ENCODE data around the gene G6PC1.
"Not testable (repeated sequence)": the region's sequence is repeated elsewhere in the genome, so short reads cannot be mapped to it uniquely, and the experiment has no call there.

The G6PC1 gene

DNA sequence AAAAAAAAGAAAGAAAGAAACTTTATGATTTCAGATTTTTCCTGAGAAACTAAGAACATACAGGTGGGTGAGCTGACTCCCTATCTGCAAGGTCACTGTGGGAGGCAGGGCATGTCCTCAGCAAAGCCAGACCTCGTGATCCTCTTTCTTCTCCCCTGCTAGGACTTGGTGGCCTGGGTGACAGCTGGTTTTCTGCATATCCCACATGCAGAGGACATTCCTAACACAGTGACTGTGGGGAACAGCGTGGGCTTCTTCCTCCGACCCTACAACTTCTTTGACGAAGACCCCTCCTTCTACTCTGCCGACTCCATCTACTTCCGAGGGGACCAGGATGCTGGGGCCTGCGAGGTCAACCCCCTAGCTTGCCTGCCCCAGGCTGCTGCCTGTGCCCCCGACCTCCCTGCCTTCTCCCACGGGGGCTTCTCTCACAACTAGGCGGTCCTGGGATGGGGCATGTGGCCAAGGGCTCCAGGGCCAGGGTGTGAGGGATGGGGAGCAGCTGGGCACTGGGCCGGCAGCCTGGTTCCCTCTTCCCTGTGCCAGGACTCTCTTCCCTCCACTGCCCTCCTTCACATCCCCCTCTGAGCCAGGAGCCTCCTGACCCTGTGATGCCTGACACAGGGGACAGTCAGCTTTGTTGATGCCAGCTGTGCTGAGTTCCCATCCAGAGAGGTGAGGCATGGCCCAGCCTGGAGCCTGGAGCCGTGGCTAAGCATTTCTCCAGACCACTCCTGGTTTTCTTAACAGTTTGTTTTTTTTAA lies 26.5 kb upstream of the G6PC1 start:
- DNase-seq (ENCODE audit: low read depth), result not testable (repeated sequence)

DNA sequence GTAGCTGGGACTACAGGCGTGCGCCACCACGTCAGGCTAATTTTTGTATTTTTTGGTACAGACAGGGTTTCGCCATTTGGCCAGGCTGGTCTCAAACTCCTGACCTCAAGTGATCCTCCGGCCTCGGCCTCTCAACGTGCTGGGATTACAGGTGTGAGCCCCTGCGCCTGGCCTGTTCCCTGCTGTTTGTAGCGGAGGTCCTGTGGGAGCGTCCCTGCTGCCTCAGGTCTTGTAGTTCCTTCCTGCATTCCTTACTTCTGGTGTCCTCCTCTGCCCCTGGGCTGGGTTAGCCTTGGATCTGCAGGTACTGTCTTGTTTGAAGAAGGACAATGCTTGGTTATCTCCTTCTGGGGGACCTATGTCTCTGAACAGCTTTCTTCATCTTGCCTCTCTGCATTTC lies 23.6 kb upstream of the G6PC1 start:
- DNase-seq (ENCODE audit: low read depth), result no peak

DNA sequence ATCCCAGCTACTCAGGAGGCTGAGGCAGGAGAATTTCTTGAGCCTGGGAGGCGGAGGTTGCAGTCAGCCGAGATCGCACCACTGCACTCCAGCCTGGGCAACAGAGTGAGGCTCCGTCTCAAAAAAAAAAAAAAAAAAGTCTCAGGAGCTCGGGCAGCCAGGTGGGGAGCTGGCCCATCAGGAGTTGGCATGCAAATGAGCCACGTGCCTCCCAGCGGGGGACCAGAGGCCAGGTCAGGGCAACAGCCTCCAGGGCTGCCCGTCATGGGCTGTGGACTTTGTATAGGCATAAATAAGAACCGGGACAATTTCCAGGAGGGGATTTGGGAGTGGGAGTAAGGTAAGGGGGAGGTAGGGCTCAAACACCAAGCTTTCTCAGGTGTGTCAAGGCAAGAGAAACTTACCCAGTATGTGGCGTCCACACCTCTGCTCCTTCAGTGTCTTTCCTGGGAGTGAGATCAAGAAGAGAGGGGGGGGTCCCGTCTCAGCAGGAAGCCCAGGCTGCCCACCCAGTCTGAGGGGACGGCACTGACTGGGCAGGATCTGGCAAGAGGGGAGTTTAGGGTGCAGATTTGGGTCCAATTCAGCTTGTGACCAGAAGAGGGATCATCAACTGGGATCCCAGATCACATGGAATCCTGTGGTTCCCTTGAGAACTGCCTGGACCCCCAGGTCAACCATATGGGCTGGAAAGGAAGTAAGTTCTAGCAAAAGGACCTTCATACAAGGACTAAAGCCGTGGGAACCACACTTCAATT lies 22.3 kb upstream of the G6PC1 start:
- no peak for DNase-seq (ENCODE audit: low read depth)

DNA sequence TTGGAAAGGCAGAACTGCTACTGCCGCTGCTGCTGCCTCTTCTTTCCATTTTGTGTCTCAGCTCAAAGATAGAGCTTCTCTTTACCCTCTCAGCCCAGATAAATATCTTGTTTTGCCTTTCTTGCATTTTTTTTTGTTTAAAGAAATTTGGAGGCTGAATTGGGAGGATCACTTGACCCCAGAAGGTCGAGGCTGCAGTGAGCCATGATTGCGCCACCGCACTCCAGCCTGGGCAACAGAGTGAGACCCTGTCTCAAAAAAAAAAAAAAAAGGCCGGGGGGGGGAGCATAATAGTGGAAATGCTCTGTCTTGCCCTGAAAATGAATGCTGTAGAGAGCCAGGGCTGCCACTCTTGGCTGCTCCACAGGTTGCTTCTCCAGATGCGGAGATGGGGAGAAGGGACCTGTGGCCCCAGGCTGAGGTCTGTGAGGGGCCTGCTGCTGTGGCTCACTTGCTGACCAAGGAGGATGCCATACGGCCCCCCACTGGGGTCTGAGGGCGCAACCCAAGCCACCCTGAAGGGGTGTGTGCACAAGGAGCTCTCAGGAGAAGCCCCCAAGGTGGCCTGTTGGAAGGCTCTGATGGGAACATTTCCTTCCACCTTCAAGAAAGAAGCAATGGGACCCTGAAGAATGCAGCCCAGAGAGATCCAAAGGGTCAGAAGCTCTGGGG lies 21.5 kb upstream of the G6PC1 start:
- no peak for DNase-seq (ENCODE audit: low read depth)

DNA sequence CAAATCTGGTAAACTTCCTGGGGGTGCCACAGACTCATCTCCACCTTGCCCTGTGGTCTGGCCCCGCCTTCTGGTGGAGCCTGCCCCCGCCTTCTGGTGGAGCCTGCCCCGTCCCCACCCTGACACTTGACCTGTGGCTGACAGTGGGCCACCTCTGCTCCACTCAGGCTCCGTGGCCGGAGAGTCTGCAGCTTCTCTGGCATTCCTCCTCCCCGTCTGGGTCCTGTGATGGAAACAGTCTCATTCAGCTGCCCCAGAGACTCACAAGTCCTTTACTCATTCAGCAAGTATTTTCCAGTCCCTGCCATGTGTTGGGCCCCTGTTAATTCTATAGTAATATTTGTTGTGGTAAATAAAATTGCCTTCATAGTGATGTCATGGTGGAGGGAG lies 21.0 kb upstream of the G6PC1 start:
- DNase-seq (ENCODE audit: low read depth), result no peak

DNA sequence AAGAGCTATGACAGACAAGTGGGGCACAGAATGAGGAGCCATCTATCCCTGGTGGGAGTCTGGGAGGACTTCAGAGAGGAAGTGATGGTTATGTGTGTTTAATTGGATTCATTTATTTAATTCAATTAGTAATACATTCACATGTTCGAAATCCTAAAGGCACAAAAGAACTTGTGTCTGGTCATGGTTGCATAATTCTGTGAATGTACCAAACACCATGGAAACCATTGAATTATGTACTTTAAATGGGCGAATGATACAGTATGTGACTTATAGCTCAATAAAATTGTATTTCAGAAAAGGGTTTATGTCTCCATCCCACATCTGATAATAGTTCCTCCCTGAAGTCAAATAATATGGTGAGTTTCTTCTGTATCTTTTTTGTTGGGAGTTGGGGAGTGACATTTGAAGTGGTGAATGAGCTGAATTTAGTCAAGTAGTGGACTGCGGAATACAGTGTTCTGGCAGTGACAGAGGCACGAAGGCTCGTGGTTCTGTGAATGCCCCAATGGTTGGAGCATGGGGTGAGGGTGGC lies 19.8 kb upstream of the G6PC1 start:
- DNase-seq (ENCODE audit: low read depth), result no peak

DNA sequence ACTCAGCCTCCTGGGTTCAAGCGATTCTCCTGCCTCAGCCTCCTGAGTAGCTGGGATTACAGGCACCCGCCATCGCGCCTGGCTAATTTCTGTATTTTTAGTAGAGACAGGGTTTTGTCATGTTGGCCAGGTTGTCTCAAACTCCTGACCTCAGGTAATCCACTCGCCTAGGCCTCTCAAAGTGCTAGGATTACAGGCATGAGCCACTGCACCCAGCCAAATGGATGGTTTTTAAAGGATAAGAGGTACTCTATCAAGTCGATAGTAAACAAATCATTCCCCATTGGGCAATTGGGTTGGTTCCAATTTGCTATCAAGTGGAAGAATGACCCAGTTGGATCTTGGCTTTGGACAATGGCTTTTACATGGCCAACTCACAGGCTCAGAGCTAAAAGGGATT lies 18.9 kb upstream of the G6PC1 start:
- not testable (repeated sequence) for DNase-seq (ENCODE audit: low read depth)

DNA sequence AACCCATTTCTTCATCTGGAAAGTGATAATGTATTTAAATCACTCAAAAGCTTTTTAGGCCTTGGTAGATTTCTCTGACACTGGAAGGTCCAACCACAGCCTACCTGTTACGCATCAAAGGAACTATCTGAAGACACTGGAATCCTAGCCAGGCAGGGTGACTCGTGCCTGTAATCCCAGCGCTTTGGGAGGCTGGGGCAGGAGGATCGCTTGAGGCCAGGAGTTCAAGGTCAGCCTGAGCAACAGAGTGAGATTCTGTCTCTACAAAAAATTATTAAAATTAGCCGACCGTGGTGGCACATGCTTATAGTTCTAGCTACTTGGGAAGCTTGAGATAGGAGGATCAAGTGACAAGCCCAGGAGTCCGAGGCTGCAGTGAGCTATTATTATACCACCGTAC lies 18.4 kb upstream of the G6PC1 start:
- DNase-seq (ENCODE audit: low read depth), result no peak

DNA sequence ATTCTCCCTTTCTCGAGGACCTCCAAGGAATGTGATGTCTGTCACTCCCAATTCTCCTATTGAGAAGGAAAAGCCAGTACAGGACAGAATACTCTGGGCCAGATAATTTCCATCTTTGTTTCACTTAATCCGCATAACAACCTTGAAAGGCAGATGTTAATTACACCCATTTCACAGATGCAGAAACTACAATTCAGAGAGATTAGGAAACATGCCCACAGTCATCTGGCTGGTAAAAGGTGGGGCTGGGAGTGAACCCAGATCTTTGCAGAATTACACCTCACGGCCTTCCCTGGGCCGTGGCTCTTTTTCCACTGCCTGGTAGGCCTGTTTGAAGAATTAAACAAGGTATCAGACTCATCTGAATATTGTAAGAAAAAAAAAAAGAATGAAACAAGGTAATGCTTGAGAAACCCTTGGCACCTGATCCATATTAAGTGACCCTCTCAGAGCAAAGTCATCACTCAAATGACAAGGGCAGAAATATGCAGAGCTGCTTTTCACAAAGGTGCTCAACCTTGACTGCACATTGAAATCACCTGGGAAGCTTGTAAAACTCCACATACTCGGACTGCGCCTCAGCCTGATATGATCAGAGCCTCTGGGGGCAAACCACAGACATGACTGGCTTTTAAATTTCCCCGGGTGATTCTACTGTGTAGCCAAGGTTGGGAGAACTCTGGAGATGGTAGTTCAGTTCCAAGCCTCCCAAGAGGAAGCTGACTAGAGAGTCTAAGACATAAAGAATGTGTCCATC lies 16.6 kb upstream of the G6PC1 start:
- DNase-seq (ENCODE audit: low read depth), result no peak

DNA sequence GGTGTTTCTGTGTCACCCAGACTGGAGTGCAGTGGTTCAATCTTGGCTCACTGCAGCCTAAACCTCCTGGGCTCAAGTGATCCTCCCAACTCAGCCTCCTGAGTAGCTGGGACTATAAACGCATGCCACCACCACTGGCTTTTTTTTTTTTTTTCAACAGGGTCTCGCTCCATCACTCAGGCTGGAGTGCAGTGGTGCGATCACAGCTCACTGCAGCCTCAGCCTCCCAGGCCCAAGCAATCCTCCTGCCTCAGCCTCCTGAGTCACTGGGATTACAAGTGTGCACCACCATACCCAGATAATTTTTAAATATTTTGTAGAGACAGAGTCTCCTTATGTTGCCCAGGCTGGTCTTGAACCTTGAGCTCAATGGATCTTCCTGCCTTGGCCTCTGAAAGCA lies 14.8 kb upstream of the G6PC1 start:
- DNase-seq (ENCODE audit: low read depth), result not testable (repeated sequence)

DNA sequence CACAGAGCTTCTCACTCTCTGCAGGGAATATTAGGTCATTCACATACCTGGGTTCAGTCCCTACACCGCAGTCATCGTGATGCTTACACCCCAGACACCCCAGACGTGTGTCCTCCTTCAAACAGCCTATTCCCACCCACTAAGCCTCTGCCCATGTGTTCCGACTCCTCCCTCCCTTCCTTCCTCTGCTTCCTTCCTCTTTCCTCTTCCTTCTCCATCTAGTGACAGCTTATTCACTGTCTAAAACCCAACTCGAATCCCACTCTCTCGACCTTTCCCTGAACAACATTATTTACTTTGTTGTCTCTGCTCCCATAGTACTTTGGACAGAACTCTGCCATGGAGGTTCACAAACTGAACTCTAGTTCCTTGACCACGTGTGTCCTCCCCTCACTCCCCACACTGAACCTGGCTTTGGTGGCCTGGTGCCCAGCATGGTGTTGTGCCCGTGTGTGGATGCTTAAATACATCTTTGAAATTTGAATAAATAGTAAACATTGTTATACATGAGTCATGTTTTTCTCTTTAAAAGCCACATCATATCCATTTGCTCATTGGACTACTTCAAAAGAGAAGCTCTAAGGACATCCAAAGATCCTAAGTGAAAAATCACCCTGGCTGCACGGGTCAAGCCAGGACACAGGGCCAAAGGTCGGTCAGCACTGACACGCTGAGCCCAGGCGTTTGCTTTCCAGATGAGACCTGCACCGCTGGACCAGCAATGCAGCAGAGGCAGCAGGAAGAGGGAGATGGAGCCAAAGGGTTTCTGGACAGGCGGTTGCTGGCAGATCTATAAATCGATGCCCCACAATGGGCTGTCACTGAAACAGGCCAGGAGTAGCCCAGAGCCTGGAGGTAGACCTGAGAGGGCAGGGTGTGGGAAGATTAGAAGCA lies 14.1 kb upstream of the G6PC1 start:
- no peak for DNase-seq (ENCODE audit: low read depth)

DNA sequence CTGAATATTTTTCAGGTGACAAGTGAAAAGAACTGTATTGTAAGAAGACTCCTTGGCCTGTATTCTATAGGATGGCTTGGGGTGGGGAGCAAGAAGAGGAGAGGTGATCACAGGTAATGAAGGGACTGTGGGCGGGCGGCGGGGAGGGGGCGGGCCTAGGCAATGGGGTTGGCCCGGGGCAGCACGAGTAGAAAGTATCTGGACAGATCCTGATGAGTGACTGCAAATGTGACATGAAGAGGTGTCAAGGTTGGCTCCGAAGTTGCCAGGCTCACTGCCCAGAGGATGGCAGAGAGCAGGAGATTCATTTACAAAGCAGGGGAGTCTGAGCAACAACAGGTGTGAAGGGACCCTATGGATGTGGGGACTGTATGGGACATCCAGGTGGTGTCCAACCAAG lies 10.8 kb upstream of the G6PC1 start:
- DNase-seq (ENCODE audit: low read depth), result no peak

DNA sequence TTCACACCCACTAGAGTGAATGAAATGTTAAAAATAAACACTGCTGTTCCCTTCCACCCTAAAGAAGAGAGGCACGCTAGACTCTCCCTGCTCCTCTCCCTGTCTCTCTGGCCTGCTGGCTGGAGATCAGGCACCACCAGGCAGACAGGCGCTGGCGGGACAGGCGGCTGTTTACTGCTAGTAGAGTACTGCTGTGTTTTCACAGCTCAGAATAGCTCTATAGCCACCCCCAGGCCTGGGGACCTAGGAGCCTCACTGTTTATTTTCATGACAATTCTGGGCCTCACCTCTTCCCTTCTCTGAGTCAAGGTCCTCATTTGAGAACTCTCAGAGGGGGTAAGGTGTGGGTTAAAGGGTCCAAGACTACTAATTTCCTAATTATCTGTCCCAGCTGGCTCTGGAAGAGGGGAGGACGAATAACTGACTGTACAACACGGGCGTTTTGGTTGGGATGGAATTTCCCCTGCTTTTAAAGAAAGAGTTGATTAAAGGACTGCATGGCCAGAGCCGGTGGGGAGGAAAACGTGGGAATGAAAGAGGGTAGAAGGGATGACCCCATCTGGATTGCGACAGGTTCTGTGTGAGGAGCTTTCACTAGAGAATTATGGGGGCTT lies 9.0 kb upstream of the G6PC1 start:
- no peak for DNase-seq (ENCODE audit: low read depth)

DNA sequence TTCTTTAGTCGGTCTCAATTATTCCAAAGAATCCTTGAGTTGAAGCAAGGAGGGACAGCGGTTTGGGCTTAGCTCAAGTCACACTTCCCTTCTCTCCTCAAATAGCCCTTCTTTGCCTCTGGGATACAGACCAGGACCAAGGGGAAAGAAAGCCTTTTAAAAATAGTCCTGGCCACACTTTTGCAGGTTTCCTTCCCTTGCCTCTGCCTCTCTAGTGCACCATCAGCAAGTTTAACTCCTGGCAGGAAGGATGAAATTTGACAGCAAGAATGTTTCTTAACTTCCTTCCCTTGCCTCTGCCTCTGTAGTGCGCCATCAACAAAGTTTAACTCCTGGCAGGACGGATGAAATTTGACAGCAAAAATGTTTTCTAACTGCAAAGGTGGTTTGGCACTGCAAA lies 7.2 kb upstream of the G6PC1 start:
- DNase-seq (ENCODE audit: low read depth), result no peak

DNA sequence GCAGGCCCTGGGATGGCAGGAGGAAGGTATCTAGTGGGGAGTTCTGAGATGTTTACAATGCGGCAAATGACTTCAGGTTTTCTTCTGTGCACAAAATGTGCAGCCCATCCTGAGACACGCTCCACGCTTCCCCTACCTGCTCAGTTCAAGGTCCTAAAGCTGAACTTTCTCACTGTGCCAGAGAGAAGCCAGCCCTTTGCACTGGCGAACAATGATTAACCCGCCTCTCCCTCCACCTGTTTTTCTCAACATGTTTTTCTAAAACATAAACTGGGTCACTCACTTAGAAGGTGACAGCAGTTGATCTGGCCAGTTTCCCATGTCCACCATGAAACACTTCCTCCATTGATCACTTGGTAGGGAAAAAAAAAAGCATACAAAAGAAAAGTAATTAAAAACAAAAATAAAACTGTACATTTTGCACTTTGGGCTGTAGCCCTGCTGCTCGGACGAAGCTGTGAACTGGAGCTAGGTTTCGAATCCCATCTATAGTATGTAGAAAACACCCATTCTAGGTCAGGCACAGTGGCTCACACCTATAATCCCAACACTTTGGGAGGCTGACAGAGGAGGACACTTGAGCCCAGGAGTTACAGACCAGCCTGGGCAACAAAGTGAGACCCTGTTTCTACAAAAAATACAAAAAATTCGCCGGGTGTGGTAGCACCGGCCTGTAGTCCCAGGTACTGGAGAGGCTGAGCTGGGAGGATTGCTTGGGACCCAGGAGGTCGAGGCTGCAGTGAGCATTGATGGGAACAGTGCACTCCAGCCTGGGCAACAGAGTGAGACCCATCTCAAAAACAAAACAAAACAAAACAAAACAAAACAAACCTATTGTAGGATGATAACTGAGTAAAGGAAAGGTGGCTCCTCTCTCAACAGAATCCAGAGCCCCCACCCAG lies 6.1 kb upstream of the G6PC1 start:
- no peak for DNase-seq (ENCODE audit: low read depth)

DNA sequence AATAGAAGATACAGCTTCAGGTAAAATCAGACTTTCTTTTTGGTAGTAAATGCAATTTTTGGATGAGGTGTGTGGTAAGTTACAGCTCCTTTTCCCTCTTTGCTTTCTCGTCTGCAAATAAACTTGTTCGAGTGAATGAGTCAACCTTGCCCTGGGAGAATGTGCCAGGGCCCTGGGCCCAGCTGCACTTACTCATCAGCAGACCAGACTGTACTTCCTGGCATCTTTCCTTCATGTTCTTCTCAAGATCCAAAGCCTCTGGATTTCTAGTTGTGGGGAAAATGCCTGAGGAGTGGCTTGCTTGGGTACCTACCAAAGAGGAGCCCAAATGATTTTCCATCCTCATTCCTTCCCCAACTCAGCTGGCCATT lies 5.4 kb upstream of the G6PC1 start:
- no peak for DNase-seq (ENCODE audit: low read depth)

DNA sequence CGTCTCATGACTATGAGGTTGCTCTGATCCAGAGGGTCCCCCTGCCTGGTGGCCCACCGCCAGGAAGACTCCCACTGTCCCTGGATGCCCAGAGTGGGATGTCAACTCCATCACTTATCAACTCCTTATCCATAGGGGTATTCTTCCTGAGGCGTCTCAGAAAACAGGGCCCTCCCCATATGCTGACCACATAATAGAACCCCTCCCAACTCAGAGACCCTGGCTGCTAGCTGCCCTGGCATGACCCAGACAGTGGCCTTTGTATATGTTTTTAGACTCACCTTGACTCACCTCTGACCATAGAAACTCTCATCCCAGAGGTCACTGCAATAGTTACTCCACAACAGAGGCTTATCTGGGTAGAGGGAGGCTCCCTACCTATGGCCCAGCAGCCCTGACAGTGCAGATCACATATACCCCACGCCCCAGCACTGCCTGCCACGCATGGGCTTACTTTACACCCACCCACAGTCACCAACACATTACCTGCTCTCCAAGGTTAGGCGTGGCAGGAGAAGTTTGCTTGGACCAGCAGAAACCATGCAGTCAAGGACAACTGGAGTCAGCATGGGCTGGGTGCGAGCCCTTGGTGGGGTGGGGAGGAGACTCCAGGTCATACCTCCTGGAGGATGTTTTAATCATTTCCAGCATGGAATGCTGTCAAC lies 2.3 kb upstream of the G6PC1 start:
- DNase-seq (ENCODE audit: low read depth), result no peak

DNA sequence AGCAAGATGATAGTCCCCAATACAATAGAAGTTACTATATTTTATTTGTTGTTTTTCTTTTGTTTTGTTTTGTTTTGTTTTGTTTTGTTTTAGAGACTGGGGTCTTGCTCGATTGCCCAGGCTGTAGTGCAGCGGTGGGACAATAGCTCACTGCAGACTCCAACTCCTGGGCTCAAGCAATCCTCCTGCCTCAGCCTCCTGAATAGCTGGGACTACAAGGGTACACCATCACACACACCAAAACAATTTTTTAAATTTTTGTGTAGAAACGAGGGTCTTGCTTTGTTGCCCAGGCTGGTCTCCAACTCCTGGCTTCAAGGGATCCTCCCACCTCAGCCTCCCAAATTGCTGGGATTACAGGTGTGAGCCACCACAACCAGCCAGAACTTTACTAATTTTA lies 618 bp upstream of the G6PC1 start:
- not testable (repeated sequence) for DNase-seq (ENCODE audit: low read depth)

Measured in activated T-cell treated with anti-CD3 and anti-CD28 coated beads for 1 hour (primary cell).